H7 (cell line): Measurements from ENCODE around the gene LDLR. TPM values are rescaled to one million over a fixed set of nuclear protein-coding genes. Genes with fewer than 3 reads are reported as not detected.
"Not testable (repeated sequence)": the region's sequence is repeated elsewhere in the genome, so short reads cannot be mapped to it uniquely, and the experiment has no call there.

Source experiments
- DNase-seq: peaks from one replicate; pipeline ENCODE4 v3.0.0; 2012
- H3K27me3 ChIP-seq: 2 replicates; pipeline ENCODE4 v1.6.0; 2011; ENCODE audit warnings: mild to moderate bottlenecking, low read length; ENCODE audit not compliant: control insufficient read depth, insufficient read depth
- H3K36me3 ChIP-seq: replicated peaks from 2 replicates; pipeline ENCODE4 v1.5.1; 2011; ENCODE audit warnings: low read length; ENCODE audit not compliant: control insufficient read depth, insufficient read depth
- H3K4me3 ChIP-seq: 2 replicates; pipeline ENCODE4 v1.5.1; 2011; ENCODE audit warnings: low read depth, mild to moderate bottlenecking, control low read depth, low read length, moderate library complexity; ENCODE audit not compliant: insufficient read depth
- total RNA-seq: library from RNA; depleted of rRNA; stranded (reverse); fragments of >200 nt; shearing (Covaris generic); gene quantifications from 2 replicates; pipeline ENCODE4 v1.2.3, GENCODE V29; 2014; rRNA removed

The LDLR gene
- total RNA-seq, 1 experiment from 2014 or later = 144 TPM

DNA sequence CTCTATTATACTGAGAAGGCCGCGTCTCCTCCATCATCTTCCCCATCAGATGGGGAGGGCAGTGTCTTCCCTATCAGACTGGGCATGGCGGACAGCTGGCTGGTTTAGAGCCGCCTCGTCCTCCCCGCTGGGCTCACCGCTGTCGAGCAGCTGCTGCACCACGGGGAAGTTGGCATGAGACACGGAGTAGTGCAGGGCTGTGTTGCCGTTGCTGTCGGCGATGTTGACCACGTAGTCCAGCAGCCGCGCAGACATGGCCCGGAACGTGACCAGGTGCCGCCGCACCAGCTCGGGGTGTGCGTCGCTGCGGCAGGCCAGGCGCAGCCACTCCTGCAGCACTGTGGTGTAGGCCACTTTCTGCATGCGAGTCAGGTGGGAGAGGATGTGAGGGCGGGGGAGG lies 85.1 kb downstream of the LDLR start:
- peak; percentile 35 for DNase-seq
- peaks cover 13% of the 10 kb centered on the region for H3K36me3 ChIP-seq
- H3K4me3 ChIP-seq = no peak overlapping the region
- no peaks in the 10 kb centered on the region for H3K27me3 ChIP-seq

- DNase-seq = no peak
- peaks cover 13% of the 10 kb centered on the region for H3K36me3 ChIP-seq
- no peak overlapping the region for H3K4me3 ChIP-seq
- no peaks in the 10 kb centered on the region for H3K27me3 ChIP-seq
Measured at GRCh38 chr19:11175920-11176319, 86.7 kb downstream of the LDLR start.

- H3K4me3 ChIP-seq = no peak overlapping the region
- DNase-seq = peak; percentile 33
- peaks cover 13% of the 10 kb centered on the region for H3K36me3 ChIP-seq
- H3K27me3 ChIP-seq = no peaks in the 10 kb centered on the region
Measured at GRCh38 chr19:11176466-11177193, 87.4 kb downstream of the LDLR start.

DNA sequence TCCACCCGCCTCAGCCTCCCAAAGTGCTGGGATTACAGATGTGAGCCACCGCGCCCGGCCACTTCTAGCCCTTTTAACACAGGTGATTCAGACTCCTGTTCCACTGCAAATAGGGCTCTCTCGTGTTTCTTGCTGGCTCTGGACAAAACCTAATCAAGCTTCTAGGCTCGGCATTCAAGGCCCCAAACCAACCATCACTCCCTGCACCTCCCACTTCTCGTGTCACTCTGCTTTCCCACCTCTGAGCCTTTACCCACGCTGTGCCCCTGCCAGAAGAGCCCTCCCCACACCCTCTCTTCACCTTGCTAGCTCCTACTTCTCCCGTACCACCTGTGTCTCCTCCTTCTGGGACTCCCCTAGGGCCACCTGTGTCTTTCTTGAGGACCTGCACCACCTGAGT lies 88.3 kb downstream of the LDLR start:
- H3K36me3 ChIP-seq = peaks cover 13% of the 10 kb centered on the region
- no peak for DNase-seq
- no peak overlapping the region for H3K4me3 ChIP-seq
- H3K27me3 ChIP-seq = no peaks in the 10 kb centered on the region

GRCh38 chr19:11179145-11179465 lies 89.8 kb downstream of the LDLR start:
- H3K27me3 ChIP-seq, H3K36me3 ChIP-seq, H3K4me3 ChIP-seq, DNase-seq: not testable (repeated sequence)

DNA sequence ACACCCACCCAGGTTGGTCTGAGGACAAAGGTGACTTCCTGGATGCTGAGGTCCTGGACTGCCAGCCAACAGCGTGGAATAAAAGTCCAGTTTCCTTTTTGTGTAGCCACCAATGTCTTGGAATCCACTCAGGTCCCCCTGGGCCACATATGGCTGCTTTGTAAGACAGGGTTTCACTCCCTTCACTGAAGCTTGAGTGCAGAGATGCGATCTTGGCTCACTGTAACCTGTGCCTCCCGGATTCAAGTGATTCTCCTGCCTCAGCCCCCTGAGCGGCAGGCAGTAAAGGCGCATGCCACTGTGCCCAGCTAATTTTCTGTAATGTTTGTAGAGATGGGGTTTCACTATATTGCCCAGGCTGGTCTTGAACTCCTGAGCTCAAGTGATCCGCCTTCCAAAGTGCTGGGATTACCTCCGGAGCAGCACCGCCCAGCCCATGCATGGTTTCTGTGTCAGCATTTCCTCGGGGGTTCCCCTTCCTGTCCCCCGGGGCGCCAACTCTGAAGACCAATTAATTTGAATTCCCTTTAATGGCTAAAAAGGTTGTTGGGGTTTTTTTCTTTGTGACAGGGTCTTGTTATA lies 90.5 kb downstream of the LDLR start:
- no peak overlapping the region for H3K4me3 ChIP-seq
- DNase-seq = peak; percentile 38
- H3K36me3 ChIP-seq = peaks cover 6% of the 10 kb centered on the region
- H3K27me3 ChIP-seq = no peaks in the 10 kb centered on the region

DNA sequence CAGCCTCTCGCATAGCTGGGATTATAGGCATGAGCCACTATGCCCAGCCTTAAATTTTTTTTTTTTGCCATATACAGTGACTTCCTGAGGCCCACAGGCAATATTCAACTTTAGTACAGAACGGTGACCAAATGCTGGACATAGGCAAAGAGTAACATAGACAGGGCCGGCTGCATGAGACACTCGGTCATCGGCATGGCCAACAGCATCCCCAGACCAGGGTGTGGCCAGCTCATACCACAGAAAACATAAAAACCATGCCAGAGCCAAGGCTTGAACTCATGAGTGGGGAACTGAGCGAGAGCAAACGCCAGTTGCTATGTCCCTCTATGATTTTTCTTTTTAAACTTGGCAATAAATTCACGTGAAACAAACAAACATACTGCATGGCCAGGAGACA lies 91.1 kb downstream of the LDLR start:
- Histone ChIP-seq H3K36me3 (peaks cover 6% of the 10 kb centered on the region), H3K4me3 (no peak overlapping the region), H3K27me3 (no peaks in the 10 kb centered on the region)
- DNase-seq = no peak

GRCh38 chr19:11180975-11181374 lies 91.7 kb downstream of the LDLR start:
- H3K27me3 ChIP-seq, H3K36me3 ChIP-seq, DNase-seq, H3K4me3 ChIP-seq: not testable (repeated sequence)

GRCh38 chr19:11181488-11181887 lies 92.2 kb downstream of the LDLR start:
- no peak for DNase-seq
- no peaks in the 10 kb centered on the region for H3K27me3 ChIP-seq
- H3K36me3 ChIP-seq = peaks cover 4% of the 10 kb centered on the region
- H3K4me3 ChIP-seq = no peak overlapping the region

Other genes with a start within 250 kb of the LDLR start
- 0.59 and 5.0 TPM in 2 replicates for gene C19orf38, start 241.0 kb upstream of the LDLR start, total RNA-seq
- gene CARM1, start 217.9 kb upstream of the LDLR start, total RNA-seq = 117 and 151 TPM in 2 replicates
- 81.1 and 90.3 TPM in 2 replicates for gene YIPF2, start 160.8 kb upstream of the LDLR start, total RNA-seq
- gene TIMM29, start 160.7 kb upstream of the LDLR start, total RNA-seq = 58.2 and 68.3 TPM in 2 replicates
- 173 and 208 TPM in 2 replicates for gene SMARCA4, start 128.4 kb upstream of the LDLR start, total RNA-seq
- 66.8 and 67.0 TPM in 2 replicates for gene SPC24, start 66.3 kb downstream of the LDLR start, total RNA-seq
- gene KANK2, start 108.1 kb downstream of the LDLR start, total RNA-seq = 32.3 and 41.8 TPM in 2 replicates
- not detected in 2 replicates for gene ANGPTL8, start 150.2 kb downstream of the LDLR start, total RNA-seq
- 26.9 and 33.7 TPM in 2 replicates for gene DOCK6, start 173.1 kb downstream of the LDLR start, total RNA-seq
- not detected in 2 replicates for gene TSPAN16, start 206.7 kb downstream of the LDLR start, total RNA-seq